Esophagus muscularis mucosa (tissue), 3 donors: Measurements from ENCODE around the gene RFTN1.

Experiments used
- POLR2A ChIP-seq: fragments of 450-650 bp; IDR thresholded peaks from one replicate; pipeline ENCODE4 v1.6.1; 2017; ENCODE audit warnings: antibody characterized with exemption, moderate library complexity, mild to moderate bottlenecking, low read depth
- POLR2AphosphoS5 ChIP-seq, 2 donors: sonication (generic); formaldehyde crosslinking; IDR thresholded peaks; one replicate each; pipeline ENCODE4 v1.6.1; 2017; ENCODE audit warnings: antibody characterized with exemption in 2 of 2
- TF ChIP-seq, protein P1 (sequence below), 3 experiments: fragments of 200-600 bp in 2 of 3; fragments of 450-650 bp in 1 of 3; sonication (generic) in 2 of 3; IDR thresholded peaks; one replicate each; pipeline ENCODE4 v1.5.1; 2017 to 2019; ENCODE audit warnings: antibody characterized with exemption in 3 of 3, mild to moderate bottlenecking in 2 of 3, moderate library complexity in 1 of 3

DNA sequence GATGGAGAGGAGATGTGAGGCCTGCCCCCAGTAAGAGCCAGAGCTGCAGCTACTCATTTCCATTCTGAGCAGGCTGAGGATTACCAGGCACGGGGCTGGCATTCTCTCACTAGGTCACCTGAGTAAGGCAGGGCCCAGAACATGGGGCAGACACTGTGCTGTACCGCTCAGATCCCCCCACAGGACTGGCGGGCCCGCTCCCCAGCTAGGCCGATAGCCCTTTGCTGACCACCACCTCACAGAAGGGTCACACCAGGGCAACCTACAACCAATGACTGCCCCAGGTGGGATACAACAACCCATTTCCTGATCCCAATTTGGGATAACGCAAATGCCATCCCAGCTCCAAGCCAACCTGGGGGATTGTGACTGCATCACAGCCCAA is 195.9 kb downstream of the RFTN1 start:
- TF ChIP-seq, protein P1, sequence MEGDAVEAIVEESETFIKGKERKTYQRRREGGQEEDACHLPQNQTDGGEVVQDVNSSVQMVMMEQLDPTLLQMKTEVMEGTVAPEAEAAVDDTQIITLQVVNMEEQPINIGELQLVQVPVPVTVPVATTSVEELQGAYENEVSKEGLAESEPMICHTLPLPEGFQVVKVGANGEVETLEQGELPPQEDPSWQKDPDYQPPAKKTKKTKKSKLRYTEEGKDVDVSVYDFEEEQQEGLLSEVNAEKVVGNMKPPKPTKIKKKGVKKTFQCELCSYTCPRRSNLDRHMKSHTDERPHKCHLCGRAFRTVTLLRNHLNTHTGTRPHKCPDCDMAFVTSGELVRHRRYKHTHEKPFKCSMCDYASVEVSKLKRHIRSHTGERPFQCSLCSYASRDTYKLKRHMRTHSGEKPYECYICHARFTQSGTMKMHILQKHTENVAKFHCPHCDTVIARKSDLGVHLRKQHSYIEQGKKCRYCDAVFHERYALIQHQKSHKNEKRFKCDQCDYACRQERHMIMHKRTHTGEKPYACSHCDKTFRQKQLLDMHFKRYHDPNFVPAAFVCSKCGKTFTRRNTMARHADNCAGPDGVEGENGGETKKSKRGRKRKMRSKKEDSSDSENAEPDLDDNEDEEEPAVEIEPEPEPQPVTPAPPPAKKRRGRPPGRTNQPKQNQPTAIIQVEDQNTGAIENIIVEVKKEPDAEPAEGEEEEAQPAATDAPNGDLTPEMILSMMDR (IDR thresholded peaks at IDR 0.05) = no peak
- TF ChIP-seq POLR2A (no peak), POLR2AphosphoS5 (IDR thresholded peaks at IDR 0.05) (no peak)
